EL (cell line): ENCODE measurements around the gene SIRPA.

Experiments
- DNase-seq: peaks from one replicate; pipeline ENCODE4 v3.0.0-alpha.2; 2016

SIRPA gene

DNA sequence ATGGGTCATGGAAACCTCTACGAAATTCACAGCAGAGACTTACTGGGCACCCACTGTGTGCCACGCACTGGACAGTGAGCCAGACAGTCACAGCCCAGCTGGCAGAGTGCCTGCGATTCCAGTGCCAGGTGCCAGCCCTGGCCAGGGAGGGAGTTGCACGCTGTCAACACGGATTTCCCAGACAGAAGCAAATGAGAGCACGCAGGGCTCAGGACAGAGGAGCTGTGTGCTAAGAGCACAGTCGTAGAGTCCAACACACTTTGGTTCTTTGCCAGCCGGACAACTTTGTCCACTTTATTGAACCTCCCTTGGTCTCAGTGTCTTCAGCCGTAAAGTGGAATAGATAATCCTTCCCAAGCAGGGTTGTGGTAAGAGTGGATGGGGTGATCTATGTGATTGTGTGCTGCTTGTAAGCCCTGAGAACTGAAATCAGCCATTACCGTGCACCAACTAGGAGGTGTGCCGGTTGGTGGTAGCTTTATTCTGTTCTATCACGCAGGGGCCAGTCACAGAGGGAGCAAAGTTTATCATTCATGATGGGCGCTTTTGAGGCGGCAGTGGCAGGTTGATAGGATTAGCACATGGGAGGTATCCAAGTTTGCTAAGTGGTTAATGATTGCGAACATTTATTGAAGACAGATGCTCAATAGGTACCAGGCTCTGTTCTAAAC, 40.6 kb downstream of the SIRPA start:
- no peak for DNase-seq

- no peak for DNase-seq
Measured at GRCh38 chr20:1937316-1937976, 42.2 kb downstream of the SIRPA start.

- no peak for DNase-seq
Measured at GRCh38 chr20:1938464-1939269, 43.5 kb downstream of the SIRPA start.

GRCh38 chr20:1939270-1939595, 44.0 kb downstream of the SIRPA start:
- no peak for DNase-seq

GRCh38 chr20:1940581-1940980, 45.4 kb downstream of the SIRPA start:
- no peak for DNase-seq

DNA sequence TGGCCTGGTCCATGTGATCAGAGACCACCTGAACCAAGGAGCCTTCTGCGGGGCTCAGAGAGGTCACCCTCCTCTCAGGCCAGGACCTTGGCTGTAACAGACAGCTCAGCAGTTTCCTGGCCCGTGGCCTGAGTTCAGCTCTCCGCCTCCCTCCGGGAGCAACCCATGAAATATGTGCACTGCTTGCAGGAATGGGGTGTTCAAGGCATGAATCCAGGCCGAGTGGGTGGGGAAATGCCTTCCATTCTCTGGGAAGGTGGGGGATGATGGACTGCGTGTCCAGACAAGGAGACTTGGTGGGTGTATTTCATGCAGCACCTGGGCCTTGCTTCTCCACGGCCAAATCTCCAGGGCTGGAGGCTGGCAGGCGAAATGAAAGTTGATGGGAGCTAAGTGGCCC, 46.0 kb downstream of the SIRPA start:
- DNase-seq = no peak

DNA sequence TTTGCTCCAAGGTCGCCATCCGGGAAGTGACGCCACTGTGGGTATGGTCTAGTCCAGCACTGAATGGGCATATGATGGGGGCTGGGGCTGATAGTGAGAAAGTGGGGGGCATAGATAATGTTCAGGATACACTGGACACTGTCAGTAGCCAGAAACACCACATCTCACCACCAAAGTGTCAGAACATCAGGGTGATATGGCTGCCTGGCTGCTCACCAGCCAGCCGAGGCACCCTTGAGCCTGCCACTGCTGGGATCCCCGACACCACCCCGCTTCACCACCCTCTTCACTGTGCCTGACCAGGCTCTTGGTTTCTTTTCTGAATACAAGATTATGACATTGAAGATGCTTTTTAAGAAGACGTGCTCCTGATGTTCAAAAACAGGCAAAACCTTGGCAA, 46.9 kb downstream of the SIRPA start:
- no peak for DNase-seq

GRCh38 chr20:1942486-1943274, 47.5 kb downstream of the SIRPA start:
- DNase-seq = no peak

GRCh38 chr20:1943275-1944002, 48.2 kb downstream of the SIRPA start:
- DNase-seq = no peak

DNA sequence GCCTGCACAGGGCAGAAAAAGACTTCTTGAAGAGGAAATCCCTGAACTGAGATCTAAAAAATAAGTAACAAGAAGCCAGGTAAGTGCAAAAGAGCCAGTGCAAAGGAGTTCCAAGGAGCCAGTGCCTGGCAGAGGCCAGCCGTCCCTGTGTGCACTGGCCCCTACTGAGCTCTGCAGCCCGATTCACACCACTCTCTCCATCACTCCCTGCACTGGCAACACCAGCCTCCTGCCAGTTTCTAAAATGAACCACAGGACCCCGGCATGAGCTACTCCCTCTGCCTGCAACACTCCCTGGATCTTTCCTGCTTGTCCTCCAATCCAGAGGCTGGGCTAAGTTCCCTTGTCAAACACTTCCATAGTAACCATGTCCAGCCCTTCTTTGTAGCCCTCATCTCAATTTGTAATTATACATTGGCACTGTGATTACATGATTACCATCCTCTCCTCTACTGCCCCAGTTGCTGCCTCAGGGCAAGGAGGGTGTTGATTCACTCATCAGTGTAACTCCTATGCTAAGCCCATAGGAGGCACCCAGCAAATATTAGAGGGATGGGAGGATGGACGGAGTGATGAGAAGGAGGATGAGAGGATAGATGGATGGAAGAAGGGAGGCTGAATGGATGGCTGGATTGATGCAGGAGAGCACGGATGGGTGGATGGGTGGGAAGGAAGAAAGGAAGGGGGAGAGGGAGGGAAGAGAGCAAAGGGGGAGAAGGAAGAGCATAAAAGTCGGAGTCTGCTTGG, 49.3 kb downstream of the SIRPA start:
- DNase-seq = no peak

DNA sequence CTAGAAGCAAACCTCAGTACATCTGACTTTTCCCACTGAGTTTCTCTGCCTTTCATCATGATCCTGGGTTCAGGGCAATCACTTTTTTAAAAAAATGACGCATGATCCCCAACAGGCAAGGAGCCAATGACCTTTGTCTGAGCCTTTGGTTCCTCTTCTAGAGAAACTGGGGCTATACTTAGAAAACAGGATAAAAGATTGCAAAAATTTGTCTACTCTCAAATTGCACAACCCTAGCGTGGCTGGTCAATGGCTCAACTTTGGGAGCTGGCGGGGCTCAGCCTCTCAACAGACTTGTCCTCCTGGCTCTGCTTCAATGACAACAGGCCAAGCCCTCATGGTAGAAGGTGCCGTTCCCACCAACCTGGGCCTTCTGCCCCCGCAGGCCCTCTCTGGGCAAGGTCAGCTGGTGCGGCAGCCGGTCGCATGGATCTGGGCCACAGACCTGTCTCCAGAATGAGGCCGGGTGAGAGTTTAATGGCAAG, 50.0 kb downstream of the SIRPA start:
- DNase-seq = no peak

- no peak for DNase-seq
Measured at GRCh38 chr20:1945660-1946059, 50.5 kb downstream of the SIRPA start.

- DNase-seq = no peak
Measured at GRCh38 chr20:1946442-1946761, 51.2 kb downstream of the SIRPA start.

DNA sequence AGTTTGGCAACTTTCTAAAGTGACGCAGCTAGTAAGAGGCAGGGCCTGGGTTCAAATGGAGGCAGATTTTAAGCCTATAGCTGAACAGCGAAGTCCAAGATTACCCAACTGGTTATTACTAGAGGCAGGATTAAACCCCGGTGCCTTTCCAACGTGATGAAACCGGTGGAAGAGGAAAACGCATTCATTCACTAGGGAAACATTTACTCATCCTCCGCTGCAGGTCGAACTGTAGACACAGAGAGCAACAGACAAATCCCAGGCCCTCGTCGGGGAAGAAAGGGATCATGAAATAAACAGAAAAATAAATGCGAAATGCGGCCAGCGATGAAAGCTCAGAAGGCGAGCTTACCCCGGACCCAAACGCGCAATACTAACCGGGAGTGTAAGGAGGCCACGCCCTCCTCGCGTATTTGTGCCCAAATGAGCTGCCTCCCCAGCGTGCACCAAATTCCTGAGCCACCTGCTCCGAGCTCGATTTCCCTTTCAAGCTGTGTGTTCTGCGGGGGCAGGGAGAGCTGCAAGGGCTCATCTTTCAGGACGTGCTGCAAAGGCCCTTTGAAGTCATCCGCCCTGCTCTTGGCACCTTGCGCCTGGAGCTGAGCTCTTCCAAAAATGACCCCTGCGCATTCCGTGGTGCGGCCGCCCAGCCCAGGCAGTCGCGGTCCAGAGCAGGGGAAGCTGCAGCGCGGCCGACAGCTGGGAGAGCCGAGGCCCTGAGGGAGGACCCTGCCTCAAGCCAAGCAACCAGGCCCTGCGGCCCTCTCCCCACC, 51.7 kb downstream of the SIRPA start:
- DNase-seq = peak; percentile 16

GRCh38 chr20:1947535-1947846, 52.3 kb downstream of the SIRPA start:
- DNase-seq = no peak

GRCh38 chr20:1949347-1950100, 54.3 kb downstream of the SIRPA start:
- no peak for DNase-seq

GRCh38 chr20:1950836-1951235, 55.6 kb downstream of the SIRPA start:
- DNase-seq = no peak

GRCh38 chr20:1951436-1952115, 56.4 kb downstream of the SIRPA start:
- no peak for DNase-seq

DNA sequence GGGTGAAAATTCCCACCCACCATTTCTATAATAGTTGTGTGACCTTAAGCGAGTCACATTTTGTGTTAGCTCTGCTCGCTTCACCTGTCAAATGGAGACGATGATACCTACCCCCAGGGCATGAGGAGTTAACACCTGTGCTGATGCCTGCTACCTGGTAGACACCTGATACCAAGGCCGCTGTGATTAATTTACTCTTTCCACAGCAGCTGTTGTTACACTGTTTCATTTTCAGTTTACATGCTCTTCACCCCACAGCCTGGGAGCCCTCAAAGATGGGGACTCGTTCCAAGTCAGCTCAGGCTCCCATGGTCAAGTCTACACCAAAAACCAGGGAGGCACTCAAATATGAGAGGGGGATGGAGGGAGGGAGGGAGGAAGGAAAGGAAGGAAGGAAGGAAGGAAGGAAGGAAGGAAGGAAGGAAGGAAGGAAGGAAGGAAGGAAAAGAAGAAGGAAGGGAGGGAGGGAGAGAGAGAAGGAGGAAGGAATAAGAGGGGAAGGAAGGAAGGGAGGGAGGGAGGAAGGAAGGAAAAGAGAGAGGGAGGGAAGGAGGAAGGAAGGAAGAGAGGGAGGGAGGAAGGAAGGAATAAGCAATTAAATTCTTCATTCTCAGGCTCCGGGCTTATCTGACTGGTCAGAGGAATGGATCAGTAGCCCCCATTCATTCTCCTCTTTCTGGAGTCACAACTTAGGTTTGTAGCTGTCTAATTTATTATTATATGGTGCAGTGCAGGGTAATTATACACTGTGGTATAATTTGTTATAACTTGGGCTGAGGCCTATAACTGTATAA, 57.7 kb downstream of the SIRPA start:
- no peak for DNase-seq
